Right hindlimb (tissue), 1 donor: ENCODE measurements around the gene EPHB1.

Source experiments
- DNase-seq: peaks from one replicate; pipeline ENCODE4 v3.0.0-alpha.2; 2018

Gene EPHB1

GRCh38 chr3:134885877-134886621 is 91.0 kb downstream of the EPHB1 start:
- DNase-seq, result no peak

GRCh38 chr3:134886991-134887390 is 91.9 kb downstream of the EPHB1 start:
- DNase-seq, result no peak

- no peak for DNase-seq
Measured at GRCh38 chr3:134887536-134887935, 92.5 kb downstream of the EPHB1 start.

- DNase-seq, result no peak
Measured at GRCh38 chr3:134892326-134892725, 97.3 kb downstream of the EPHB1 start.

GRCh38 chr3:134892761-134893160 is 97.7 kb downstream of the EPHB1 start:
- DNase-seq, result no peak

GRCh38 chr3:134894533-134894932 is 99.5 kb downstream of the EPHB1 start:
- DNase-seq, result no peak

GRCh38 chr3:134895181-134895580 is 100.1 kb downstream of the EPHB1 start:
- DNase-seq, result no peak

GRCh38 chr3:134896141-134896540 is 101.1 kb downstream of the EPHB1 start:
- no peak for DNase-seq

GRCh38 chr3:134896696-134897095 is 101.6 kb downstream of the EPHB1 start:
- no peak for DNase-seq

GRCh38 chr3:134897391-134898141 is 102.5 kb downstream of the EPHB1 start:
- DNase-seq, result no peak

- no peak for DNase-seq
Measured at GRCh38 chr3:134898181-134898754, 103.2 kb downstream of the EPHB1 start.

GRCh38 chr3:134899786-134900185 is 104.7 kb downstream of the EPHB1 start:
- no peak for DNase-seq

- no peak for DNase-seq
Measured at GRCh38 chr3:134900482-134900881, 105.4 kb downstream of the EPHB1 start.

GRCh38 chr3:134901461-134901860 is 106.4 kb downstream of the EPHB1 start:
- no peak for DNase-seq

GRCh38 chr3:134903837-134904236 is 108.8 kb downstream of the EPHB1 start:
- DNase-seq, result no peak

- no peak for DNase-seq
Measured at GRCh38 chr3:134904241-134904771, 109.2 kb downstream of the EPHB1 start.

GRCh38 chr3:134904776-134905646 is 110.0 kb downstream of the EPHB1 start:
- DNase-seq, result peak; percentile 64

GRCh38 chr3:134905647-134905935 is 110.5 kb downstream of the EPHB1 start:
- no peak for DNase-seq

GRCh38 chr3:134908271-134908670 is 113.2 kb downstream of the EPHB1 start:
- DNase-seq, result no peak

GRCh38 chr3:134910026-134910425 is 115.0 kb downstream of the EPHB1 start:
- DNase-seq, result no peak

- DNase-seq, result no peak
Measured at GRCh38 chr3:134911586-134912548, 116.8 kb downstream of the EPHB1 start.
